Measurements from ENCODE around the gene ATAD3B.
"Not testable (repeated sequence)": the region's sequence is repeated elsewhere in the genome, so short reads cannot be mapped to it uniquely, and the experiment has no call there.

ATAD3B gene

GRCh38 chr1:1483714-1484113 is 12.1 kb downstream of the ATAD3B start:
- no peak overlapping the region for H3K4me2 ChIP-seq (ENCODE audit: low read length)
- no peak overlapping the region for H3K9ac ChIP-seq (ENCODE audit: low read length)
- H4K20me1 ChIP-seq (ENCODE audit: insufficient read depth, low read length) = no peaks in the 10 kb centered on the region
- no peaks in the 10 kb centered on the region for H3K9me2 ChIP-seq (ENCODE audit: low read depth, low read length)
- no peak overlapping the region for H2AFZ ChIP-seq (ENCODE audit: low read length)
- H3K79me2 ChIP-seq (ENCODE audit: insufficient read depth, low read length) = no peaks in the 10 kb centered on the region
- H3K36me3 ChIP-seq (ENCODE audit: insufficient read depth, low read length) = peaks cover 59% of the 10 kb centered on the region
- no peaks in the 10 kb centered on the region for H3K4me1 ChIP-seq (ENCODE audit: insufficient read depth, low read length, severe bottlenecking)
- H3K27ac ChIP-seq (ENCODE audit: low read depth, low read length, poor library complexity, severe bottlenecking) = no peak overlapping the region
- no peaks in the 10 kb centered on the region for H3F3A ChIP-seq (ENCODE audit: insufficient read depth, low read length)
- no peak for TF ChIP-seq EZH2 (IDR thresholded peaks at IDR 0.05; ENCODE audit: borderline replicate concordance, low read length)
- TF ChIP-seq, protein P1, sequence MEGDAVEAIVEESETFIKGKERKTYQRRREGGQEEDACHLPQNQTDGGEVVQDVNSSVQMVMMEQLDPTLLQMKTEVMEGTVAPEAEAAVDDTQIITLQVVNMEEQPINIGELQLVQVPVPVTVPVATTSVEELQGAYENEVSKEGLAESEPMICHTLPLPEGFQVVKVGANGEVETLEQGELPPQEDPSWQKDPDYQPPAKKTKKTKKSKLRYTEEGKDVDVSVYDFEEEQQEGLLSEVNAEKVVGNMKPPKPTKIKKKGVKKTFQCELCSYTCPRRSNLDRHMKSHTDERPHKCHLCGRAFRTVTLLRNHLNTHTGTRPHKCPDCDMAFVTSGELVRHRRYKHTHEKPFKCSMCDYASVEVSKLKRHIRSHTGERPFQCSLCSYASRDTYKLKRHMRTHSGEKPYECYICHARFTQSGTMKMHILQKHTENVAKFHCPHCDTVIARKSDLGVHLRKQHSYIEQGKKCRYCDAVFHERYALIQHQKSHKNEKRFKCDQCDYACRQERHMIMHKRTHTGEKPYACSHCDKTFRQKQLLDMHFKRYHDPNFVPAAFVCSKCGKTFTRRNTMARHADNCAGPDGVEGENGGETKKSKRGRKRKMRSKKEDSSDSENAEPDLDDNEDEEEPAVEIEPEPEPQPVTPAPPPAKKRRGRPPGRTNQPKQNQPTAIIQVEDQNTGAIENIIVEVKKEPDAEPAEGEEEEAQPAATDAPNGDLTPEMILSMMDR (IDR thresholded peaks at IDR 0.05; ENCODE audit: low read length) = no peak
- no peaks in the 10 kb centered on the region for H3K9me3 ChIP-seq (ENCODE audit: low read length)
- no peak overlapping the region for H3K4me3 ChIP-seq (ENCODE audit: low read depth, low read length, poor library complexity, severe bottlenecking)
- no peaks in the 10 kb centered on the region for H3K27me3 ChIP-seq (ENCODE audit: insufficient read depth, low read length)

- not testable (repeated sequence) for H3K4me1 ChIP-seq (ENCODE audit: insufficient read depth, low read length, severe bottlenecking); H3F3A ChIP-seq (ENCODE audit: insufficient read depth, low read length); H3K9me3 ChIP-seq (ENCODE audit: low read length); H3K9me2 ChIP-seq (ENCODE audit: low read depth, low read length); H3K79me2 ChIP-seq (ENCODE audit: insufficient read depth, low read length); H3K27ac ChIP-seq (ENCODE audit: low read depth, low read length, poor library complexity, severe bottlenecking); H3K27me3 ChIP-seq (ENCODE audit: insufficient read depth, low read length); H2AFZ ChIP-seq (ENCODE audit: low read length); H3K4me3 ChIP-seq (ENCODE audit: low read depth, low read length, poor library complexity, severe bottlenecking); H3K4me2 ChIP-seq (ENCODE audit: low read length); H4K20me1 ChIP-seq (ENCODE audit: insufficient read depth, low read length); H3K9ac ChIP-seq (ENCODE audit: low read length)
- peaks cover 62% of the 10 kb centered on the region for H3K36me3 ChIP-seq (ENCODE audit: insufficient read depth, low read length)
These were observed 13.6 kb downstream of the ATAD3B start for GRCh38 chr1:1484976-1485750.

DNA sequence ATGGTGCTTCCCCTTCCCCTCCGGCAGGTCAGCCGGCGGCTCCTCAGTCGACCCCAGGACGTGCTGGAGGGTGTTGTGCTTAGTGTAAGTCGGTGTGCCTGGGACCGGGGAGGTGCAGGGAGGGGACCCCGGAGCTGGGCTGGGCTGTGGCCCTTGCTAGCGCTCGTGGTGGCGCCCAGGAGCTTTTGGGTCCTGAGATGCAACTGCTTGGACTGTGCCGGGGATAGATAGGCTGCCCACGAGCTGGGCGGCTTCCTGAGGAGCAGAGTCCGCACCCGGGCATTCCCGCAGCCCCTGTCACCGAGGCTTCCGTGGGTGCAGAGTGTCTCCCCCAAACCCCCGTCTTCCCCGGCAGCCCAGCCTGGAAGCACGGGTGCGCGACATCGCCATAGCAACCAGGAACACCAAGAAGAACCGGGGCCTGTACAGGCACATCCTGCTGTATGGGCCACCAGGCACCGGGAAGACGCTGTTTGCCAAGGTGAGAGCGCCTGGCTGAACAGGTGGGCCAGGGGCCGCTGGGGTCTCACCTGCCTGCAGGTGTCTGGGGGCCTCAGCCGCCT is 14.3 kb downstream of the ATAD3B start:
- not testable (repeated sequence) for H3K4me2 ChIP-seq (ENCODE audit: low read length)

GRCh38 chr1:1487701-1488100 is 16.1 kb downstream of the ATAD3B start:
- H3K27ac ChIP-seq (ENCODE audit: low read depth, low read length, poor library complexity, severe bottlenecking) = no peak overlapping the region
- no peaks in the 10 kb centered on the region for H3K4me1 ChIP-seq (ENCODE audit: insufficient read depth, low read length, severe bottlenecking)
- H4K20me1 ChIP-seq (ENCODE audit: insufficient read depth, low read length) = no peaks in the 10 kb centered on the region
- H3K4me3 ChIP-seq (ENCODE audit: low read depth, low read length, poor library complexity, severe bottlenecking) = no peak overlapping the region
- H3K9me2 ChIP-seq (ENCODE audit: low read depth, low read length) = no peaks in the 10 kb centered on the region
- H3K79me2 ChIP-seq (ENCODE audit: insufficient read depth, low read length) = no peaks in the 10 kb centered on the region
- no peak overlapping the region for H2AFZ ChIP-seq (ENCODE audit: low read length)
- no peaks in the 10 kb centered on the region for H3K27me3 ChIP-seq (ENCODE audit: insufficient read depth, low read length)
- H3K9me3 ChIP-seq (ENCODE audit: low read length) = no peaks in the 10 kb centered on the region
- H3F3A ChIP-seq (ENCODE audit: insufficient read depth, low read length) = no peaks in the 10 kb centered on the region
- H3K4me2 ChIP-seq (ENCODE audit: low read length) = no peak overlapping the region
- no peak overlapping the region for H3K9ac ChIP-seq (ENCODE audit: low read length)
- no peak for TF ChIP-seq EZH2 (IDR thresholded peaks at IDR 0.05; ENCODE audit: borderline replicate concordance, low read length)
- TF ChIP-seq, protein P1 (IDR thresholded peaks at IDR 0.05; ENCODE audit: low read length) = no peak
- H3K36me3 ChIP-seq (ENCODE audit: insufficient read depth, low read length) = peaks cover 73% of the 10 kb centered on the region

More for the DNA sequence above, 14.3 kb downstream of the ATAD3B start:
- peaks cover 66% of the 10 kb centered on the region for H3K36me3 ChIP-seq (ENCODE audit: insufficient read depth, low read length)
- not testable (repeated sequence) for H3K27me3 ChIP-seq (ENCODE audit: insufficient read depth, low read length); H4K20me1 ChIP-seq (ENCODE audit: insufficient read depth, low read length); H3K27ac ChIP-seq (ENCODE audit: low read depth, low read length, poor library complexity, severe bottlenecking); H3K4me1 ChIP-seq (ENCODE audit: insufficient read depth, low read length, severe bottlenecking); H3K4me3 ChIP-seq (ENCODE audit: low read depth, low read length, poor library complexity, severe bottlenecking); H3K79me2 ChIP-seq (ENCODE audit: insufficient read depth, low read length); H3K9me2 ChIP-seq (ENCODE audit: low read depth, low read length); H3F3A ChIP-seq (ENCODE audit: insufficient read depth, low read length); H3K9ac ChIP-seq (ENCODE audit: low read length); H3K9me3 ChIP-seq (ENCODE audit: low read length); H2AFZ ChIP-seq (ENCODE audit: low read length)

Measured in OCI-LY1 (cell line).